ENCODE data around the gene CHRDL2.
"Not testable (repeated sequence)": the region's sequence is repeated elsewhere in the genome, so short reads cannot be mapped to it uniquely, and the experiment has no call there.

CHRDL2 gene

GRCh38 chr11:74731301-74732094 is at the start of gene CHRDL2:
TSS of gene CHRDL2 (minus strand) at chr11:74731426. CDS start at chr11:74730888, 538 bp downstream.
- DNase-seq, result no peak

DNA sequence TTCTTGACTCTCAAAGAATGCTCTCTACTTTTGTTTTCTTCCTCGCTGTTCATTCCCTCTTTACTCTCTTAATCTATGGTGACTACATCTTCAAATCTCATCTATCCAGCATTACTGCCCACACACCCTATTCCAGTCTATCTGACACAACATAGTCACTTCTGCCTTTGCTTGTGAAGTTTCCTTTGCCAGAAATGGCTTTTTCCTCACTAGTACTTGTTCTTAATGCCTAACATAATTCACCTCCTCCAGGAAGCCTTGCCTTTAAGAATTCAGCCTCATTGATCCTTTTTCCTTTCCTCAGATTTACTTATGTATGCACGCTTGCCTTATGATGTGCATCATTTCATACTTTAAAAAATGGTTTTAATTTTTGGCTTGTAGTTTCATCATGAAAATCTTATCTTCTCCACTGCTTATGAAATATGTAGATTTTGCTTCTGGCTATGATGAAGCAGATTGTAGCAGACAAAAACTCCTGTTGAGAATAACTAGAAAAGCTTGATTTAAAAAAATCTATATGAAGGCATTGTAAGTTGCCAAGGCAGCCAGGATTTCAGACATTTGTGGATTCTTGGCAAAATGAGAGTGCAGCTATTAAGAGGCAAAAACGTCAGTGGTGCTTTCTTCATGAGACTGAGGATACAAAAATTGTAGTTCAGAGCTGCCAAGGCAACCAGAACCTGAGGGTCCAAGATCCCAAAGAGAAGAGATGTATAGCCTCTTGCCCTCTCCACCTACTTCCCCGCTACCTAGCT is 49.2 kb upstream of the CHRDL2 start:
- DNase-seq, result no peak

DNA sequence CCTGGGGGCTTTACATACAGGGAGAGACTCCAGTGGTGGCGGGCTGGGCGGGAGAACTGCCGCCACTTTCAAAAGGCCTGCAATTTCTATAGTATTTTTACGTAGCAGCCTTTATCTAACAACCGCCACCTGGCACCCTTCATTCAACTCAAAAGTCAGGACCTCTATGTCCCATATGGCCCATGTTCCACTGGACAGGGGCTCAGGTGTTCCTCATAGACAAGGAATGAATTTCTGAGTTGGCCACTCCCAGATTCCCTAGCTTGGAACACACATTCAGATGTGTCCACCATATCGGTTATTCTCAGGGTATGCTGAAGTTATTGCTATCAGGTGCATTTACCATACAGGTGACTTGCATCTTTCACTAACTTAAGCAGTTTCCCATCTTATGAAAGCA is 47.4 kb upstream of the CHRDL2 start:
- DNase-seq, result no peak

GRCh38 chr11:74777877-74778276 is 46.7 kb upstream of the CHRDL2 start:
- no peak for DNase-seq

DNA sequence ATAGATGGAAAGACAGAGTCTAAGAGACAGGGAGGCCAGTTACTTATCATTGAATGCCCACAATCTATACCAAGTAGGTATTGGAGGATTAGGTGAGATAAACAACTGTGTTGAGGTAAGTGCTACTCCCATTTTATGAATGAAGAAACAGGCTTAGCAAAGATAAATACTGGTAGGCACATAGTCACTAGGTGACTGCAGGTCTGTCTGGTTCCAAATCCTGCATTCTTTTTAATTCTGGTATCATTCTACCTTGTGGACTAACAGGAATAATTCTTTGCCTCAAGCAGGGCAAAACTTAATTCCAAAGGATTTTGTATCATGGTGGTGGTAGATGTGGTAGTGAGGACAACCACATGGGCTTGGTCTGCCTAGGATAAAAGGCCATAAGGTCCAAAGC is 45.8 kb upstream of the CHRDL2 start:
- no peak for DNase-seq

- no peak for DNase-seq
Measured at GRCh38 chr11:74776546-74776945, 45.3 kb upstream of the CHRDL2 start.

DNA sequence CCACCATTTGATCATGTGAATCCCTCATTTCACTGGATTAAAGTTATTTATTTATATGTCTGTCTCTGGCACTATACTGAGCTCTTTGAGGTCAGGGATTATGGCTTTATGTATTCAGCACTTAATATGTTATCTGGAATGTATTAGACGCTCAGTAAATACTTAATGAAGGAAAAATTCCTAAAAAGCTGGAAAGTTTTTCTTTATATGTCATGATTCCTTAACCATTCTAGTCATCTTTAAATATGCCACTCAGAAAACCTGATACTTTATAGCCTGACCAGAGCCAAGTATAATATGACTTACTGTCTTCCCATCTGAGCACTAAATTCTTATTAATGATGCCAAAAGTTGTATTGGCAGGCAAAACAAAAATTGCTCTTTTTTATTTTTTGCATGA is 44.5 kb upstream of the CHRDL2 start:
- DNase-seq, result no peak

DNA sequence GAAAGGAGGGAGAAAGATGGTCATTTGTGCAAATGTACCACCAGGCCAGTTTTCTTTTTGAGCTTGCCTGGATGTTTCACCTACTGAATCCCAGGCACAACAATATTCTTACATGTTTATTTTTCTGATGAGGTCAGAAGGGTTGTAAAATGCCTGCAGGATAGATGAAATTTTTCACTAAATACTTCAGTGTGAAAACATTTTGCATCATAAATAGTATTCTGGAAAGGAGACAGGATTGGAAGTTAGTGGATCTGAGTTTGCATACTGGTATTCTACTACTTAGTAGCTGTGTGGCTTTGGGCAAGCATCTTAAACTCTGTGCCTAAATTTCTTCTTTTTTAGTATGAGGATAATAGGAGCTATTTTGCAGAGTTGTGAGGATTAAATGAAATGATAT is 42.2 kb upstream of the CHRDL2 start:
- DNase-seq, result no peak

- no peak for DNase-seq
Measured at GRCh38 chr11:74771139-74771538, 39.9 kb upstream of the CHRDL2 start.

DNA sequence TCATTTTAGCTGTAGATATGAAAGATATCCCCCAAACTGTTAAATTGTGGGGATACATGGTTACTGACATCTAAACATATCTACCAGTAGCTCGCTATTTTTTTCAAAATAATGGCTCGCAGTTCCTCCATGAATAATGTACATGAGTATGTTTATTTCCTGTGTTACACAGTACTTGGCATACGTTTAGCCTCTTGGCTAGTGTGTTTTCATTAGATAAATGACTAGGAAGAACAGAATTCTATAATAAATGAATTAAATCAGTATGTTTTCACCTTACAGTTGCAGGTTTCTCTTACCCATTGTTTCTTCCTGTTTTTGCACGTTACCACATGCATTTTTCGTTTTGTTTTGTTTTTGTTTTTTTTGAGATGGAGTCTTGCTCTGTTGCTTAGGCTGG is 39.2 kb upstream of the CHRDL2 start:
- DNase-seq, result no peak

DNA sequence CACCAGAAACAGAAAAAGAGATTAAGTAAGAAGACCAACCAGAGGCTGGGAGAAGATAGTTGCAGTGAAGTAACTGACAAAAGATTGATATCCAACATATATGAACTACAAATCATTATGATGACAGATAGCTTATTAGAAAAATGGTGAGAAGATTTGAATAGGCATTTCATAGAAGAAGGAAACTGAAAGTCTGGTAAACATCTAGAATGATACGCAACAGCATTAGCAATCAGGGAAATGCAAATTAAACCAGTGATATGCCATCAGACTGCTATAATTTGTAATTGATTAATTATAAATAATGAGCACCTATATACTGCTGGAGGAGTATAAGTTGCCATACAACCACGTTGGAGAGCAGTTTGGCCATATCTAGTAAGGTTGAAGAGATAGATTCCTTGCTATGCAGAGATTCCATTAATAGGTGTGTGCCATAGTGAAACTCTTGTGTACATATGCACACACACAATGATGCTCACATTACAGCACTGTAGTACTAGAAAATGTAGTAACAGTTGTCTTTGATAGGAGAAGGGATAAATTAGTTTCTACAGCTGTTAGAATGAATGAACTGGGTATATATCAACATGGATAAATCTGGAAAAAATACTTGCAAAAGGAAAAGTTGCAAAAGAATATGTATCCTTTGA is 38.0 kb upstream of the CHRDL2 start:
- no peak for DNase-seq

GRCh38 chr11:74768172-74768651 is 37.0 kb upstream of the CHRDL2 start:
- DNase-seq, result not testable (repeated sequence)

- DNase-seq, result no peak
Measured at GRCh38 chr11:74766905-74767304, 35.7 kb upstream of the CHRDL2 start.

DNA sequence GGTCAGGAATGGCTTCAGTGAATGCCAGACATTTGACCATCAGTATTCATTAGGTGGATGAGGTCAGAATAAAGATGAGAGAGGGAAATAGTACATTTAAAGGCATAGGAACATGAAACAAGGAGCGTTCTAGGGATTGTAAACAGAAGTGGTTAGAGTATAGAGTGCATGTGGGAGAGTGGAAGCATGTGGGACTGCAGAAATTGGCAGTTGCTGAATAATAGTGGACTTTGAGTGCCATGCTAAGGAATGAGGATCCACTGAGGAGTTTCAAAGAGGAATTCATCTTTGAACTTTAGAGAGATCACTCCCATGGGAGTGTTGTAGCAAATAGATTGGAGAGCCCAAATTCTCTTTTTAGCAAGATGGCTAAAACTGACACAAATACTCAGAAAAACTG is 25.3 kb upstream of the CHRDL2 start:
- no peak for DNase-seq

- DNase-seq, result no peak
Measured at GRCh38 chr11:74755395-74755995, 24.3 kb upstream of the CHRDL2 start.

DNA sequence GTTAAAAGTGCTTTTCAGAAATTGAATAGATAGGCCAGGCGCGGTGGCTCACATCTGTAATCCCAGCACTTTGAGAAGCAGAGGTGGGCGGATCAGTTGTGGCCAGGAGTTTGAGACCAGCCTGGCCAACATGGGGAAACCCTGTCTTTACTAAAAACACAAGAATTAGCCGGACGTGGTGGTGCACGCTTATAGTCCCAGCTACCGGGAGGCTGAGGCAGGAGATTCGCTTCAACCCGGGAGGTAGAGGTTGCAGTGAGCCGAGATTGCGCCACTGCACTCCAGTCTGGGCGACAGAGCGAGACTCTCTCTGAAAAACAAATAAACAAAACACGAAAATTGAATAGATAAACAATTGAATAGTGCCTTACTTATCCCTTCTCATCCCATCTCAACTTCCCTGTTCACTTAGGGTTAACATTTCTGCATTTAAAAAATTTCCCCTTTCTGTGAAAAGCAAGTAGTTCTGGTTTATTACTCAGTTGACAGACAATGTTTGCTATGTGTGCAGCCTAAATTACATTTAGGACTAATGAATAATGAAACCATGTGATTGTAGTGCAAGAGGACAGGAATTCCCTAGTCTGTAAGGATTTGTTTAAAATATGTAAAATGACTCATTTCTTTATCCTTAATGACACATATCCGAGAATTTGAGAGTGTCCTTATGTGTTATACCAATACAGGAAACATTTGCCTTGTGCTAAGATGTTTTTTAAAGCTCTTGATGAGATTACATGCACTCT is 23.5 kb upstream of the CHRDL2 start:
- DNase-seq, result no peak

DNA sequence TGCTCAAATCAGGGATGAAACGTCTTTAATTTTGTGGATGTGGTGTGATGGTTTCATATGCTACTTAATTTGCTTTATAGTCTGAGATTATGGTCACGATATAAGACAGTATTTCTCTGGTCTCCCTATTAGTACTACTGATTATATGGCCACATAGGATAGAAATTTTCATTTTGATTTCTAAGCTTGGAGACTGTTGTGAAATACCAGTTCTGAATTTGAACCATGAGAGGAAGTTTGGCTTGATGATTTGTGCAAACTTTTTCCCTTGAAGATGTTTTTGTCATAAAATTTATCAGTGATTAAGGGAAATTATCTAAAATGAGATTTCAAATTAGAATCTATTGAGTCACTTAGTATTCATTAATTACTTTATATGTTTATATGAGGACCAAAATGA is 20.1 kb upstream of the CHRDL2 start:
- DNase-seq, result no peak

DNA sequence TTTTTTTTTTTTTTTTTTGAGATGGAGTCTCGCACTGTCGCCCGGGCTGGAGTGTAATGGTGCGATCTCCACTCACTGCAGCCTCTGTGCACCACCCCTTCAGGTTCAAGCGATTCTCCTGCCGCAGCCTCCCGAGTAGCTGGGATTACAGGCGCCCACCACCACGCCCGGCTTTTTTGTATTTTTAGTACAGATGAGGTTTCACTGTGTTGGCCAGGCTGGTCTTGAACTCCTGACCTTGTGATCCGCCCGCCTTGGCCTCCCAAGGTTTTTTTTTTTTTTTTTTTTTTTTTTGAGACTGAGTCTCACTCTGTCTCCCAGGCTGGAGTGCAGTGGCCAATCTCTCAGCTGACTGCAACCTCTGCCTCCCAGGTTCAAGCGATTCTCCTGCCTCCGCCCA is 19.4 kb upstream of the CHRDL2 start:
- DNase-seq, result not testable (repeated sequence)

- no peak for DNase-seq
Measured at GRCh38 chr11:74749965-74750296, 18.7 kb upstream of the CHRDL2 start.

- peak; percentile 79 for DNase-seq
Measured at GRCh38 chr11:74749127-74749964, 18.1 kb upstream of the CHRDL2 start.

Data from activated CD8-positive, alpha-beta memory T cell treated with anti-CD3 and anti-CD28 coated beads, Interleukin-2, amount 50 U/mL, for 48 hours (primary cell).